Measurements from ENCODE around the gene HCN4. TPM values are rescaled to one million over a fixed set of nuclear protein-coding genes. Genes with fewer than 3 reads are reported as not detected.
A peak's percentile ranks its signal among the peaks of the same experiment; 100 is the strongest.

Gene HCN4
- total RNA-seq, 1 donor from 2014 or later: not detected

- DNase-seq: no peak
Observed at GRCh38 chr15:73344056-73344455, 24.7 kb downstream of the HCN4 start.

- DNase-seq: no peak
Observed at GRCh38 chr15:73341886-73342600, 26.7 kb downstream of the HCN4 start.

GRCh38 chr15:73340502-73341192 lies 28.1 kb downstream of the HCN4 start:
- no peak for DNase-seq

- DNase-seq: no peak
Observed at GRCh38 chr15:73338606-73339374, 30.0 kb downstream of the HCN4 start.

GRCh38 chr15:73338058-73338457 lies 30.7 kb downstream of the HCN4 start:
- no peak for DNase-seq

- DNase-seq: no peak
Observed at GRCh38 chr15:73337187-73337586, 31.6 kb downstream of the HCN4 start.

- no peak for DNase-seq
Observed at GRCh38 chr15:73336756-73337155, 32.0 kb downstream of the HCN4 start.

GRCh38 chr15:73335471-73335870 lies 33.3 kb downstream of the HCN4 start:
- DNase-seq: no peak

- no peak for DNase-seq
Observed at GRCh38 chr15:73335026-73335425, 33.7 kb downstream of the HCN4 start.

GRCh38 chr15:73334086-73334485 lies 34.7 kb downstream of the HCN4 start:
- no peak for DNase-seq

GRCh38 chr15:73333001-73333400 lies 35.8 kb downstream of the HCN4 start:
- DNase-seq: no peak

GRCh38 chr15:73331991-73332925 lies 36.5 kb downstream of the HCN4 start:
- DNase-seq: no peak

- no peak for DNase-seq
Observed at GRCh38 chr15:73331501-73331900, 37.3 kb downstream of the HCN4 start.

- DNase-seq: no peak
Observed at GRCh38 chr15:73330206-73331051, 38.3 kb downstream of the HCN4 start.

GRCh38 chr15:73329501-73330200 lies 39.1 kb downstream of the HCN4 start:
- DNase-seq: no peak

GRCh38 chr15:73328981-73329380 lies 39.8 kb downstream of the HCN4 start:
- DNase-seq: no peak

- no peak for DNase-seq
Observed at GRCh38 chr15:73328149-73328820, 40.5 kb downstream of the HCN4 start.

- no peak for DNase-seq
Observed at GRCh38 chr15:73326157-73326556, 42.6 kb downstream of the HCN4 start.

GRCh38 chr15:73325191-73325861 lies 43.4 kb downstream of the HCN4 start:
- peak; percentile 2 for DNase-seq
